Activated CD8-positive, alpha-beta memory T cell treated with anti-CD3 and anti-CD28 coated beads, Interleukin-2, amount 10 ng/mL, durations not matched to agents 7 days and 5 days (primary cell): ENCODE data around the gene TAS1R1. TPM values are rescaled to one million over a fixed set of nuclear protein-coding genes. Genes with fewer than 3 reads are reported as not detected.
A peak's percentile ranks its signal among the peaks of the same experiment; 100 is the strongest.

Source experiments
- ATAC-seq: fragments of 150-1000 bp; cut with Tn5 transposase; one replicate; pipeline ENCODE4 v1.10.0; 2021; ENCODE audit warnings: moderate library complexity
- CTCF ChIA-PET: fragments of 350-600 bp; sonication (Branson Sonifier 250); formaldehyde crosslinking; loops from one replicate; lab custom pipeline; 2021; ENCODE audit warnings: antibody characterized with exemption; lab: Charles Lee
- DNase-seq: peaks from one replicate; pipeline ENCODE4 v3.0.0-alpha.2; 2020
- H3K27ac Mint-ChIP-seq: one replicate; pipeline ENCODE4 v1.8.0; 2021; ENCODE audit warnings: mild to moderate bottlenecking, mixed read lengths
- H3K27me3 Mint-ChIP-seq: one replicate; pipeline ENCODE4 v1.8.0; 2021; ENCODE audit warnings: mixed read lengths
- H3K36me3 Mint-ChIP-seq: one replicate; pipeline ENCODE4 v1.8.0; 2021; ENCODE audit warnings: mild to moderate bottlenecking, mixed read lengths
- H3K4me1 Mint-ChIP-seq: one replicate; pipeline ENCODE4 v1.8.0; 2021; ENCODE audit warnings: mixed read lengths
- H3K4me3 Mint-ChIP-seq: one replicate; pipeline ENCODE4 v1.8.0; 2021; ENCODE audit warnings: mild to moderate bottlenecking, moderate library complexity, mixed read lengths
- H3K9me3 Mint-ChIP-seq: one replicate; pipeline ENCODE4 v1.8.0; 2022; ENCODE audit warnings: low read depth, mixed read lengths
- total RNA-seq, 2 experiments: library from RNA; stranded (reverse); gene quantifications; one replicate each; pipeline ENCODE4 v1.2.3, GENCODE V29; 2021

TAS1R1 gene
- total RNA-seq, 2 experiments from 2014 or later: not detected

- H3K36me3 Mint-ChIP-seq: no peaks in the 10 kb centered on the region
- H3K27ac Mint-ChIP-seq: peak overlapping the region; percentile 94
- DNase-seq: no peak
- no peaks in the 10 kb centered on the region for H3K27me3 Mint-ChIP-seq
- no peak for ATAC-seq
- no peaks in the 10 kb centered on the region for H3K9me3 Mint-ChIP-seq
- peak overlapping the region; percentile 94 for H3K4me3 Mint-ChIP-seq
- H3K4me1 Mint-ChIP-seq: peaks cover 31% of the 10 kb centered on the region
- CTCF ChIA-PET: interaction anchor here (0.9 to 2.2 kb wide), 3 partner anchors 12 to 26 kb away, joined by 3 to 24 read pairs (median 5); partner anchors contain the start of genes NOL9 and TAS1R1
Observed at GRCh38 chr1:6580593-6581409, 25.7 kb downstream of the TAS1R1 start.

GRCh38 chr1:6581561-6582305 lies 26.6 kb downstream of the TAS1R1 start:
- H3K4me3 Mint-ChIP-seq: no peak overlapping the region
- H3K4me1 Mint-ChIP-seq: peaks cover 31% of the 10 kb centered on the region
- ATAC-seq: no peak
- H3K36me3 Mint-ChIP-seq: no peaks in the 10 kb centered on the region
- H3K27me3 Mint-ChIP-seq: no peaks in the 10 kb centered on the region
- CTCF ChIA-PET: interaction anchor here (1.6 to 2.2 kb wide), 2 partner anchors 27 to 29 kb away, joined by 3 to 24 read pairs; partner anchors contain the start of genes NOL9 and TAS1R1
- DNase-seq: no peak
- H3K27ac Mint-ChIP-seq: peak overlapping the region; percentile 14
- no peaks in the 10 kb centered on the region for H3K9me3 Mint-ChIP-seq

DNA sequence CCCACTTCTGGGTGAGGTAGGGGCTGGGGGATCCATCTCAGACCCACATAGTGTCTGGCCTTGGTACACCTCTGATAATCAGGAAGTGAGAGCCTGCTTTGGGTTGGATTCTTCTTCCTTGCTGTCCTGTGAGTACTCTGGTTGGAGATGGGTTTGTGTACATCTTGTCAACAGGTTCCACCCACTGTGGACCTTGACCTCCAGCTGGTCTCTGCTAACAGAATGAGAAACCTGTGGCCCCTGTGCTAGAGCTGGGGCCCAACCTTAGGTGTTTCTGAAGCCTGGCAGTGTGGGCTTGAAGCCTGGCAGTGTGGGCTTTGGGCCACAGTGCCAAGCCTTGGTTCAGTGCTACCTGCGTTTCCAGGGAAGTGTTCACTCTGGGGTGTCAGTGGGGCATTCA lies 27.3 kb downstream of the TAS1R1 start:
- no peak for ATAC-seq
- no peak for DNase-seq
- peak overlapping the region; percentile 53 for H3K27ac Mint-ChIP-seq
- no peaks in the 10 kb centered on the region for H3K9me3 Mint-ChIP-seq
- H3K4me3 Mint-ChIP-seq: no peak overlapping the region
- CTCF ChIA-PET: interaction anchor here (1.1 to 1.6 kb wide), 3 partner anchors 18 to 29 kb away, joined by 3 read pairs; no protein-coding TSS in a partner anchor
- H3K4me1 Mint-ChIP-seq: peaks cover 32% of the 10 kb centered on the region
- H3K36me3 Mint-ChIP-seq: no peaks in the 10 kb centered on the region
- no peaks in the 10 kb centered on the region for H3K27me3 Mint-ChIP-seq

- Mint-ChIP-seq H3K36me3 (peaks cover 2% of the 10 kb centered on the region), H3K4me1 (peaks cover 27% of the 10 kb centered on the region), H3K27ac (peak overlapping the region; percentile 3), H3K4me3 (no peak overlapping the region), H3K27me3 (no peaks in the 10 kb centered on the region), H3K9me3 (no peaks in the 10 kb centered on the region)
- CTCF ChIA-PET: interaction anchor here (0.7 kb wide), 1 partner anchor 1083 kb away, joined by 3 read pairs; no protein-coding TSS in a partner anchor
- DNase-seq (no peak), ATAC-seq (no peak)
Observed at GRCh38 chr1:6584126-6585080, 29.3 kb downstream of the TAS1R1 start.

GRCh38 chr1:6585081-6585722 lies 30.1 kb downstream of the TAS1R1 start:
- H3K27ac Mint-ChIP-seq: peak overlapping the region; percentile 3
- no peak for DNase-seq
- CTCF ChIA-PET: no interaction called here

DNA sequence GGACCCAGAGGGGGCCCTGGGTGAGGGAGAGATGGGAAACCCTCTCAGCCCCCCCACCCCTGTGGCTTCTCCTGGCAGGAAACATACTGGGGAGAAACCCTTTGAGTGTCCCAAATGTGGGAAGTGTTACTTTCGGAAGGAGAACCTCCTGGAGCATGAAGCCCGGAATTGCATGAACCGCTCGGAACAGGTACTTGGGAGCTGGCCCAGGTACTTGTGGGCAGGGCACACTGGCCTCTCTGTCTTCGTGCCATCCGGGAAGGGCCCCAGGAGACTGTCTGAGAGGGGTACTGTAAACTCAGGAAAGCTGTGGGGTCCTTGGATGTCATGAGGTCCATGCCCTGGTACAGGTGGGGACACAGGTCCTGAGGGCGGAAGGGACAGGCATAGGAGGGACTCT lies 30.7 kb downstream of the TAS1R1 start:
- H3K36me3 Mint-ChIP-seq: peaks cover 3% of the 10 kb centered on the region
- H3K4me3 Mint-ChIP-seq: no peak overlapping the region
- CTCF ChIA-PET: no interaction called here
- no peaks in the 10 kb centered on the region for H3K27me3 Mint-ChIP-seq
- no peak overlapping the region for H3K27ac Mint-ChIP-seq
- peaks cover 18% of the 10 kb centered on the region for H3K4me1 Mint-ChIP-seq
- no peaks in the 10 kb centered on the region for H3K9me3 Mint-ChIP-seq
- ATAC-seq: no peak
- DNase-seq: no peak

More at GRCh38 chr1:6585081-6585722, 30.1 kb downstream of the TAS1R1 start:
- Mint-ChIP-seq H3K4me1 (peaks cover 24% of the 10 kb centered on the region), H3K36me3 (peaks cover 3% of the 10 kb centered on the region), H3K9me3 (no peaks in the 10 kb centered on the region), H3K27me3 (no peaks in the 10 kb centered on the region), H3K4me3 (no peak overlapping the region)
- no peak for ATAC-seq

DNA sequence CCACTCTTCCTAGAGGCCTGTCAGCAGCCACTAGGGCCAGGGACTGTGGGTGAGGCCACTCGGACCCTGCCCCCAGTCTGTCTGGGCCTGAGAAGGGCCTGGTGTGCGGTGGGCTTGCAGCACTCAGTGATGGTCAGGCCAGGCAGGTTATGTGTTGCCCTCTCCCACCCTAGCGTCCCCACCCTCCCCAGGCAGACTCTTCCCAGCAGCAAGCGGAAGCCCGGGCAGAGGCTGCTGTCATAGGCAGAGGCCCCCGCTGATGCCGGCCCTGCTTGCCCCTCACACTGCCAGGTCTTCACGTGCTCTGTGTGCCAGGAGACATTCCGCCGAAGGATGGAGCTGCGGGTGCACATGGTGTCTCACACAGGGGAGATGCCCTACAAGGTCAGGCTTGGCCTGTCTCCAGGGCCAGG lies 31.3 kb downstream of the TAS1R1 start:
- H3K4me3 Mint-ChIP-seq: no peak overlapping the region
- peaks cover 3% of the 10 kb centered on the region for H3K36me3 Mint-ChIP-seq
- H3K4me1 Mint-ChIP-seq: peaks cover 20% of the 10 kb centered on the region
- H3K27ac Mint-ChIP-seq: no peak overlapping the region
- no peak for ATAC-seq
- CTCF ChIA-PET: no interaction called here
- H3K9me3 Mint-ChIP-seq: no peaks in the 10 kb centered on the region
- DNase-seq: no peak
- H3K27me3 Mint-ChIP-seq: no peaks in the 10 kb centered on the region

GRCh38 chr1:6587261-6588005 lies 32.3 kb downstream of the TAS1R1 start:
- Mint-ChIP-seq H3K4me3 (no peak overlapping the region), H3K27me3 (no peaks in the 10 kb centered on the region), H3K27ac (peak overlapping the region; percentile 33), H3K36me3 (peaks cover 3% of the 10 kb centered on the region), H3K4me1 (peaks cover 20% of the 10 kb centered on the region), H3K9me3 (no peaks in the 10 kb centered on the region)
- DNase-seq (no peak), ATAC-seq (no peak)
- CTCF ChIA-PET: interaction anchor here (1.0 to 1.3 kb wide), 3 partner anchors 16 to 99 kb away, joined by 3 read pairs; partner anchors contain the start of gene KLHL21

DNA sequence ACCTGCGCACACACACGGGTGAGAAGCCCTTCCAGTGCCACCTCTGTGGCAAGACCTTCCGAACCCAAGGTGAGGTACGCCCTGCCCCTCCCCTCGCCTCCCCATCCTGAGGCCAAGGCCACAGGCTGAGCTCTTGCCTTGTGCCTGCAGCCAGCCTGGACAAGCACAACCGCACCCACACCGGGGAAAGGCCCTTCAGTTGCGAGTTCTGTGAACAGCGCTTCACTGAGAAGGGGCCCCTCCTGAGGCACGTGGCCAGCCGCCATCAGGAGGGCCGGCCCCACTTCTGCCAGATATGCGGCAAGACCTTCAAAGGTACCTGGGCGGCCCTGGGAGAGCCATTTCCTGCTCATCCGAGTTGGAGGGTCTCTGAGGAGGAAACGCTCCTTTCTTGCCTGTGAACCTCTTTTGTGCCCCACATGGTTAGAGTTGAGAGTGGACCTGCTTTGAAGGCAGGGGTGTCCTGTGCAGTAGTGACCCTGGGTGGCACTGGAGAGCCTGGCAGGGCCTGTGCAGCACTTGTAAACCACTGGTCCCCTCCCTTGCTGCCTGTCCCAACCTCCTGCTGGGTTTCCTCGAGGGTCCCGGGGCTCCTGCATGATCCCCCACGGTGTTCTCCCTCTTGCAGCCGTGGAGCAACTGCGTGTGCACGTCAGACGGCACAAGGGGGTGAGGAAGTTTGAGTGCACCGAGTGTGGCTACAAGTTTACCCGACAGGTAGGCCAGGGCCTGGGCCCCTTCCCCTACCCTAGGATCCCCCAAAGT lies 33.2 kb downstream of the TAS1R1 start:
- CTCF ChIA-PET: interaction anchor here (1.0 to 1.3 kb wide), 2 partner anchors 15 to 100 kb away, joined by 3 read pairs; partner anchors contain the start of gene KLHL21
- H3K27ac Mint-ChIP-seq: peak overlapping the region; percentile 33
- H3K9me3 Mint-ChIP-seq: no peaks in the 10 kb centered on the region
- H3K27me3 Mint-ChIP-seq: no peaks in the 10 kb centered on the region
- no peak overlapping the region for H3K4me3 Mint-ChIP-seq
- peaks cover 27% of the 10 kb centered on the region for H3K4me1 Mint-ChIP-seq
- peaks cover 6% of the 10 kb centered on the region for H3K36me3 Mint-ChIP-seq
- ATAC-seq (no peak), DNase-seq (no peak)

DNA sequence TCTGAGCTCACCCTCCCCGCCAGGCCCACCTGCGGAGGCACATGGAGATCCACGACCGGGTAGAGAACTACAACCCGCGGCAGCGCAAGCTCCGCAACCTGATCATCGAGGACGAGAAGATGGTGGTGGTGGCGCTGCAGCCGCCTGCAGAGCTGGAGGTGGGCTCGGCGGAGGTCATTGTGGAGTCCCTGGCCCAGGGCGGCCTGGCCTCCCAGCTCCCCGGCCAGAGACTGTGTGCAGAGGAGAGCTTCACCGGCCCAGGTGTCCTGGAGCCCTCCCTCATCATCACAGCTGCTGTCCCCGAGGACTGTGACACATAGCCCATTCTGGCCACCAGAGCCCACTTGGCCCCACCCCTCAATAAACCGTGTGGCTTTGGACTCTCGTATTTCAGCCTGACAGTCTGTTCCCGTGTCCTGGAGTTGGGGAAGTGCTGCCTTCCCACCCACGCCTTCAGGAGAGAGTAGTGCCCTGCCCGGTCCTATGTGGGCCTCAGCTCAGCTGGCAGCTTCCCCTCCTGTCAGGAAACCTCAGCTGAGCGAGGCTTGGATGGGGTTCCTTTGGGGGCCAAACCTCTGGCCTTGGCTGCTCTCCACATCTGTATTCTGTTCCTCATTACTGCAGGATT lies 33.9 kb downstream of the TAS1R1 start:
- Mint-ChIP-seq H3K36me3 (peaks cover 6% of the 10 kb centered on the region), H3K27ac (peak overlapping the region; percentile 2), H3K4me1 (peaks cover 29% of the 10 kb centered on the region), H3K27me3 (no peaks in the 10 kb centered on the region), H3K9me3 (no peaks in the 10 kb centered on the region), H3K4me3 (no peak overlapping the region)
- DNase-seq (no peak), ATAC-seq (no peak)
- CTCF ChIA-PET: no interaction called here

- ATAC-seq (no peak), DNase-seq (no peak)
- CTCF ChIA-PET: no interaction called here
- H3K27ac Mint-ChIP-seq: no peak overlapping the region
- H3K4me3 Mint-ChIP-seq: no peak overlapping the region
- H3K36me3 Mint-ChIP-seq: peaks cover 10% of the 10 kb centered on the region
- peaks cover 30% of the 10 kb centered on the region for H3K4me1 Mint-ChIP-seq
- no peaks in the 10 kb centered on the region for H3K9me3 Mint-ChIP-seq
- H3K27me3 Mint-ChIP-seq: no peaks in the 10 kb centered on the region
Observed at GRCh38 chr1:6590046-6590445, 34.9 kb downstream of the TAS1R1 start.
